IPS DF 4.7 (cell line): Measurements from ENCODE around the gene NELFCD.

Experiments used
- DNase-seq: peaks from one replicate; pipeline ENCODE4 v3.0.0-alpha.2; 2013; ENCODE audit warnings: low spot score; ENCODE audit errors: extremely low read depth

Gene NELFCD

DNA sequence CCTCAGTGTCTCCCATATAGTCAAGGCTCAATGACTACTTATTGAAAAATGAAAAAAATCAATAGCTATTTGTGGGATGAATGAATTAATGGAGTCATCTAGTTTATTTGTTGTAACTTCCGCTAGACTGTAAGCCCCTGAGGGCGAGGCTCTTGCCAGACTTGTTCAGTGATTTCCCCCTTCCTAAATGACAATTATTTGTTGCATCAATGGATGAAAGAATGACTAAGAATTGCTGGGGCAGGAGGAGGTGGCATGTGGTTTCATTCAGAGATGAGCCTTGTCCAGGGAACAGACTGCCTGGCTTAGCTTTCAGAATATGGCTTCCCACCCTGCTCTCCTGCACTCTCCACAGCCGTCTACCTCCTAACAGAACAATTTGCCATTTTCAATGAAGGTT is 62.6 kb downstream of the NELFCD start:
- no peak for DNase-seq

DNA sequence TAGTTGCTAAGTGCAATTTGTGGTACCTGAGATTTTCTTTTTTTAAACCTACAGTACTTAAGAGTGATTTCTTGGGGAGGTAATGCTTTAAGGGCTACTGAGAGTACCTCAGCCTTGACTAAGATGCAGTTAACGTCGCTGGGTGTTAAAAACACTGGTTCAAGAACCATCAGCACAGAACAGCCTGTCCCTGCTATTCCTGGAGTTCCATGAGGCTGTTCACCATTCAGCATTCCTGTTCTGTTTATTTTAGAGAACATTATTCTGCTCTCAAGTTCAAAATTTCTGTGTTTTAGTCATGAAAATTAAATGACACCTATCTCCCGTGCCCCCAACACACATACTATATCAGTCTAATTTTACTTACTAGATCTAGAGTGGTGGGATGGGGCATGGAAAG is 63.2 kb downstream of the NELFCD start:
- no peak for DNase-seq
